Measurements from ENCODE around the gene UNC119. TPM values are rescaled to one million over a fixed set of nuclear protein-coding genes. Genes with fewer than 3 reads are reported as not detected.

UNC119 gene
- total RNA-seq, 2 experiments from 2014 or later = 38.6 to 46.6 TPM

- Mint-ChIP-seq H3K9me3 (no peaks in the 10 kb centered on the region), H3K36me3 (ENCODE audit: low read depth) (no peaks in the 10 kb centered on the region), H3K4me3 (no peak overlapping the region), H3K27ac (no peak overlapping the region), H3K27me3 (peaks cover 7% of the 10 kb centered on the region), H3K4me1 (no peaks in the 10 kb centered on the region)
- no peak for DNase-seq
- CTCF ChIA-PET = no interaction called here
- POLR2A ChIA-PET = no interaction called here
Observed at GRCh38 chr17:28508211-28508724, 44.2 kb downstream of the UNC119 start.

GRCh38 chr17:28507567-28508203 is 44.7 kb downstream of the UNC119 start:
- H3K27ac Mint-ChIP-seq = no peak overlapping the region
- peaks cover 6% of the 10 kb centered on the region for H3K27me3 Mint-ChIP-seq
- no peaks in the 10 kb centered on the region for H3K9me3 Mint-ChIP-seq
- no peak for DNase-seq
- no peaks in the 10 kb centered on the region for H3K4me1 Mint-ChIP-seq
- ChIA-PET CTCF (no interaction called here), POLR2A (no interaction called here)
- H3K36me3 Mint-ChIP-seq (ENCODE audit: low read depth) = no peaks in the 10 kb centered on the region
- H3K4me3 Mint-ChIP-seq = no peak overlapping the region

- CTCF ChIA-PET = no interaction called here
- POLR2A ChIA-PET = no interaction called here
- Mint-ChIP-seq H3K9me3 (no peaks in the 10 kb centered on the region), H3K4me1 (no peaks in the 10 kb centered on the region), H3K27me3 (peaks cover 6% of the 10 kb centered on the region), H3K4me3 (no peak overlapping the region), H3K27ac (no peak overlapping the region), H3K36me3 (ENCODE audit: low read depth) (no peaks in the 10 kb centered on the region)
- no peak for DNase-seq
Observed at GRCh38 chr17:28506763-28507487, 45.5 kb downstream of the UNC119 start.

GRCh38 chr17:28505986-28506665 is 46.3 kb downstream of the UNC119 start, which contains the start of gene FOXN1:
TSS of gene FOXN1 (plus strand) at chr17:28506348. CDS start at chr17:28523970, 17,622 bp downstream.
- no peak within 1 kb of the TSS for H3K27ac Mint-ChIP-seq
- no peaks in the 10 kb centered on the region for H3K4me1 Mint-ChIP-seq
- ChIA-PET POLR2A (no interaction called here), CTCF (no interaction called here)
- DNase-seq = no peak
- no peak within 1 kb of the TSS for H3K4me3 Mint-ChIP-seq
- H3K9me3 Mint-ChIP-seq = no peaks in the 10 kb centered on the region
- peaks cover 6% of the 10 kb centered on the region for H3K27me3 Mint-ChIP-seq
- H3K36me3 Mint-ChIP-seq (ENCODE audit: low read depth) = no peaks in the 10 kb centered on the region

DNA sequence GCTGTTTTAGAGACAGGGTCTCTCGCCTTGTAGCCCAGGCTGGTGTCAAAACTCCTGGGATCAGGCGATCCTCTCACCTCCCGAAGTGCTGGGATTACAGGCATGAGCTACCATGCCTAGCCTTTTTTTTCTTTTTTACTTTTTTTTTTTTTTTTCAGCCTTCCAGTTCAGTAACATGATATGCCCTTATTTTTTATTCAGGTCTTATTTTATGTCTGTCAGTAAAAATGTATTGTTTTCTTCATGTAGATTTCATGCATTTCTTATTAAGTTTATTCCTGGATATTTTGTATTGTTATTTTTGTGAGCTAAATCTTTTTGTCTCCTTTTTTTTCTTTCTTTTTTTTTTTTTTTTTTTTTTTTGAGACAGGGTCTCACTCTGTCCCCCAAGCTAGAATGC is 49.0 kb downstream of the UNC119 start:
- Mint-ChIP-seq H3K27ac (no peak overlapping the region), H3K4me3 (no peak overlapping the region), H3K4me1 (no peaks in the 10 kb centered on the region), H3K36me3 (ENCODE audit: low read depth) (no peaks in the 10 kb centered on the region), H3K27me3 (peaks cover 3% of the 10 kb centered on the region), H3K9me3 (no peaks in the 10 kb centered on the region)
- no peak for DNase-seq
- ChIA-PET POLR2A (no interaction called here), CTCF (interaction anchor here (0.7 to 2.1 kb wide), 2 partner anchors 10 to 1497 kb away, joined by 3 to 7 read pairs; no protein-coding TSS in a partner anchor)

DNA sequence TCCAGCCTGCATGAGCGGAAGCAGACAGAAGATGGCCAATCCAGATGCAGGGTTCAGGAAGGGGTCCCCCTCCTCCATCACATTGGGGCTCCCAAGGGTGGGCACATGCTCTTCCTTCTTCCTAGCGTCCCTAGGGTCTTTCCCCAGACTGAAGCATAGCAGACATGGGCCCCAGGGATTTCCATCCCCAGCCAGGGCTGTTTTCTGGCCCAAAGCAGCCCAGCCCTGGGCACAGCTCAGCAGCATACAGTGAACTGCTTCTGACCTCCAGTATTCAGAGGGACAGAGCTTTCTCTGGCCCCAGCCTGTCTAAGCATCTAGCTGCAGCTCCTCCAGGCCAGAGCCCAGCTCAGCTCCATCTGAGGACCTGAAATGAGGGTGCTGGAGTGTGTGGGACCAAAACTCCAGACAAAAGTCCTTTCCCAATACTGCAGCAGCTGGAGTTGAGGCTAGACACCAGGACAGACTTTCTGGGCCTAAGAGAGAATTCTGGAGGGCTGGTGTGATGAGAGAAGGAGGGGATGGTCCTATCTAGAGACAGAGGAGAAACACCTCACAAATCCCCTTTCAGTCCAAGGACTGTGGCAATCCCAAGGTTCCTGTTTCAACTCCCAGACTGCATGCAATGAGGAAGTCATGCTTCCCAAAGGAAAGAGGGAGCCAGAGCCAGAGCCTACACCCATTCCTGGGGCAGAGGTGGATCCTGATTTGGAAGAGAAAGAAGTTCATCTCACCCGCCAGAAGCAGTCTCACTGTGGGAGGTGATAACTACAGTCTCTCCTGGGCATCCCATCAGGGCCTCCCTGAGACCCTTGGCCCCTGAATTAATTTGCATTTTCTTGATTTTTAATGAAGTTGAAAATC is 50.8 kb downstream of the UNC119 start:
- Mint-ChIP-seq H3K27me3 (peaks cover 3% of the 10 kb centered on the region), H3K27ac (no peak overlapping the region), H3K4me1 (no peaks in the 10 kb centered on the region), H3K36me3 (ENCODE audit: low read depth) (no peaks in the 10 kb centered on the region), H3K4me3 (no peak overlapping the region), H3K9me3 (no peaks in the 10 kb centered on the region)
- ChIA-PET POLR2A (no interaction called here), CTCF (interaction anchor here (0.5 to 2.1 kb wide), 3 partner anchors 8 to 272 kb away, joined by 3 to 7 read pairs (median 3); no protein-coding TSS in a partner anchor)
- DNase-seq = no peak

- CTCF ChIA-PET = interaction anchor here (0.5 to 1.2 kb wide), 3 partner anchors 46 to 272 kb away, joined by 3 read pairs; no protein-coding TSS in a partner anchor
- no peaks in the 10 kb centered on the region for H3K9me3 Mint-ChIP-seq
Observed at GRCh38 chr17:28500712-28501379, 51.6 kb downstream of the UNC119 start.

DNA sequence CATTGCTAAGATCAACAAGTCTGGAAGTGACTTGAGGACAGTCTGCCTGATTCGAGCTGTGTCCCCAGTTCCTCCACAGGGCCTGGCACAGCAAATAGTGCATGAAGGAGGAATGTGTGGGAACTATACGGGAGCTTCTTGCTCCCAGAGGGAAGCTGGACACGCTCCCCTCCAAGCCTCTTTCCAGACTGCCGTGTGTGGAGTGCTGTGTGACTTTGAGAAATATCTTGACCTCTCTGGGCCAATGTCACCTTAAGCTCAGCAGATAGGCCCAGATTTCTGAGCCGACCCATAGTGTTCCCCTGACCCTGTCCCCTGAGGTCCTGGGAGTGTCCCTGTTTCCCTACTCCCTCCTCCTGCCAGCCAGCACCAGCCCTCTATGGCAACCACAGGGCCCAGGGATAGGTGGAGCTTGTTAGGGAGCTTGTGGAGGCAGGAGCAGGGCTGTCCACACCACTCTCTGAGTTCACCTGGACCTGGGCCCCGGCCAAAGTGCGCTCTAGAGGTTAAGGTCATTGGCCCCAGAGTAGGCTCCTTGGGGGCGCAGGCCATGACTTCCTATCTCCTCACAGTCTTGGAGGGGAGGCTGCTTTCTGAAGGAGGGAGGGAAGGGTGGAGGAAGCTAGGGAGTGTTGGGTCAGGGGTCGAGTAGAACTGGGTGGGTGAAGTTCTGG is 52.6 kb downstream of the UNC119 start:
- POLR2A ChIA-PET = no interaction called here
- Mint-ChIP-seq H3K36me3 (ENCODE audit: low read depth) (no peaks in the 10 kb centered on the region), H3K27ac (no peak overlapping the region)

More at GRCh38 chr17:28500712-28501379, 51.6 kb downstream of the UNC119 start:
- Mint-ChIP-seq H3K27me3 (peaks cover 3% of the 10 kb centered on the region), H3K4me3 (no peak overlapping the region), H3K4me1 (no peaks in the 10 kb centered on the region), H3K27ac (no peak overlapping the region), H3K36me3 (ENCODE audit: low read depth) (no peaks in the 10 kb centered on the region)
- POLR2A ChIA-PET = no interaction called here
- no peak for DNase-seq

GRCh38 chr17:28499364-28499664 is 53.1 kb downstream of the UNC119 start:
- Mint-ChIP-seq H3K27ac (no peak overlapping the region), H3K4me1 (no peaks in the 10 kb centered on the region), H3K27me3 (peaks cover 3% of the 10 kb centered on the region), H3K36me3 (ENCODE audit: low read depth) (no peaks in the 10 kb centered on the region), H3K9me3 (no peaks in the 10 kb centered on the region), H3K4me3 (no peak overlapping the region)
- DNase-seq = no peak
- ChIA-PET CTCF (interaction anchor here (1.3 kb wide), 1 partner anchor 38 kb away, joined by 3 read pairs; no protein-coding TSS in a partner anchor), POLR2A (no interaction called here)

More for the DNA sequence above, 52.6 kb downstream of the UNC119 start:
- Mint-ChIP-seq H3K9me3 (no peaks in the 10 kb centered on the region), H3K4me3 (no peak overlapping the region), H3K4me1 (no peaks in the 10 kb centered on the region), H3K27me3 (peaks cover 3% of the 10 kb centered on the region)
- DNase-seq = no peak
- CTCF ChIA-PET = interaction anchor here (0.6 to 1.3 kb wide), 2 partner anchors 38 to 113 kb away, joined by 3 read pairs; no protein-coding TSS in a partner anchor

DNA sequence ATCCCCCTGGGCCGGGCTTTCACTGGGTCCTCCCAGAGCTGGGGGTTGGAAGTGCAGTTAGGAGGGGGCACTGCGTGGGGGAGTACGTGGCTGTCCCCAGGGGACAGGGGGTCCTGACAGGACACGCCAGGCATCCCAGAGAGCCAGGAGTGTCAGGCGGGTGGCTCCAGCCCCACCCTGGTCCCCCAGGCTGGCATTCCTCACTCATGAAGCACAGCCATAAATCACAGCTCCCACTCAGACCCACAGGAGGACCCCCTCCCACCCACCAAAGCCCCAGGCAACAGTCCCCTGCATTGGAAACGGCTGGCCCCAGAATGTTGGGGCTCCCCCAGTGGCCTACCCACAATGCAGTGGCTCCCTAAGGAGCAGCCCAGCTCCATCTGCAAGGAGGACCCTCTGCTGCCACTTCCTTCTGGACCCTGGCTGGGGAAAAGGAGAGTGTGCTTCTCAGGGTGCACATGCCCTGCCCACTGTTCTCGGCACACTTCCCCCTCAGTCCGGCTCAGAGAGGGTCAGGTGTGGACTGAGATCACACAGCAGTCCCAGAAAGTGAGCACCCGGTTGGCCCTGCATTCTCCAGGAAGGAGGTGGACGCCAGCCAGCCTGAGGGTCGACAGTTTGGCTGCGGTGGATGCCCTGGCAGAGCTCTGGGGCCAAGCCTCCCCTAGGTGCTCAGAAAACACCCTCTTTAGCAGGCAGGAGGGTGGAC is 53.6 kb downstream of the UNC119 start:
- Mint-ChIP-seq H3K36me3 (ENCODE audit: low read depth) (no peaks in the 10 kb centered on the region), H3K9me3 (no peaks in the 10 kb centered on the region), H3K27me3 (no peaks in the 10 kb centered on the region), H3K27ac (no peak overlapping the region), H3K4me1 (no peaks in the 10 kb centered on the region), H3K4me3 (no peak overlapping the region)
- no peak for DNase-seq
- ChIA-PET CTCF (interaction anchor here (1.3 kb wide), 1 partner anchor 39 kb away, joined by 3 read pairs; no protein-coding TSS in a partner anchor), POLR2A (no interaction called here)

DNA sequence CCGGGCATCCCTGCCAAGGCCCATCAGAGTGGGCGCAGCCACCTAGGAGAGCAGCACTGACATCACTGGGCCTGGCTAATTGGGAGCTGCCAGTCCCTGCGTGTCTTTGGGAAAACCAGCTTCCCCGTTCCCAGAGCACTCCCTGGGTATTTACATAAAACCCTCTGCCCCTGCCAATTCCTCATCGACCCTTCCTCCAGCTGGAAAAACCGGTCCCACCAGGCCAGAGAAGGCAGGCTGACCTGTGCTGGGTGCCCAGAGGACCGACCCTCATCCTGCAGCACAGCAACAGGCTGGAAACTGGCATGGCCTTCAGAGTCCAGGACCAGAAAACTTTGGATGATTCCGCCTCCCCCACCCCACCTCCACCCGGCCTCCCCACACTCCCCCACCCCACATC is 54.5 kb downstream of the UNC119 start:
- no peaks in the 10 kb centered on the region for H3K9me3 Mint-ChIP-seq
- no peaks in the 10 kb centered on the region for H3K27me3 Mint-ChIP-seq
- ChIA-PET POLR2A (no interaction called here), CTCF (no interaction called here)
- no peak for DNase-seq
- no peaks in the 10 kb centered on the region for H3K36me3 Mint-ChIP-seq (ENCODE audit: low read depth)
- no peak overlapping the region for H3K27ac Mint-ChIP-seq
- no peaks in the 10 kb centered on the region for H3K4me1 Mint-ChIP-seq
- H3K4me3 Mint-ChIP-seq = no peak overlapping the region
